Activated CD4-positive, alpha-beta T cell treated with anti-CD3 and anti-CD28 coated beads for 24 hours (primary cell): Measurements from ENCODE around the gene SELENOO.

Source experiments
- DNase-seq, 2 donors: peaks; one replicate each; pipeline ENCODE4 v3.0.0-alpha.2; 2020; ENCODE audit warnings: low read depth in 2 of 2

The SELENOO gene

GRCh38 chr22:50173311-50173982, 27.4 kb upstream of the SELENOO start:
- no peak for DNase-seq

DNA sequence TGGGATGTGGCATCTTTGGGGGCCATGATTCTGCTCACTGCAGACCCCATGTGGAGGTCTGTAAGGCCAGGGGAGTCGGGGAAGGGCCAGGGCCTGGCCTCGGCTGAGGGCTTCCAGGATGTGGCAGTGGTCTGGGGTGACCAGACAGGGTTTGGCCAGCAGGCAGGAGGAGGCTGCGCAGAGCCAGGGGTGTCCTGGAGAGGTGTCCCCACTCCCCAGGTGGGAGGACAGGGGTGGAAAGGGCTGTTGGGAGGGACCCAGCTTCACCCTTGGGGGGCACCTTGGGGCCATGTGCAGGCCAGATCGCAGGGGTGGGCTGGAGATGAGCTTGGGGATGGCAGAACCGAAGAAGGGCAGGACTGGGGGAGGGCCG, 26.8 kb upstream of the SELENOO start:
- no peak for DNase-seq

GRCh38 chr22:50174382-50175190, 26.2 kb upstream of the SELENOO start:
- DNase-seq: no peak

- no peak for DNase-seq
These were observed 25.7 kb upstream of the SELENOO start for GRCh38 chr22:50175191-50175461.

GRCh38 chr22:50175921-50176849, 24.6 kb upstream of the SELENOO start:
- no peak for DNase-seq

DNA sequence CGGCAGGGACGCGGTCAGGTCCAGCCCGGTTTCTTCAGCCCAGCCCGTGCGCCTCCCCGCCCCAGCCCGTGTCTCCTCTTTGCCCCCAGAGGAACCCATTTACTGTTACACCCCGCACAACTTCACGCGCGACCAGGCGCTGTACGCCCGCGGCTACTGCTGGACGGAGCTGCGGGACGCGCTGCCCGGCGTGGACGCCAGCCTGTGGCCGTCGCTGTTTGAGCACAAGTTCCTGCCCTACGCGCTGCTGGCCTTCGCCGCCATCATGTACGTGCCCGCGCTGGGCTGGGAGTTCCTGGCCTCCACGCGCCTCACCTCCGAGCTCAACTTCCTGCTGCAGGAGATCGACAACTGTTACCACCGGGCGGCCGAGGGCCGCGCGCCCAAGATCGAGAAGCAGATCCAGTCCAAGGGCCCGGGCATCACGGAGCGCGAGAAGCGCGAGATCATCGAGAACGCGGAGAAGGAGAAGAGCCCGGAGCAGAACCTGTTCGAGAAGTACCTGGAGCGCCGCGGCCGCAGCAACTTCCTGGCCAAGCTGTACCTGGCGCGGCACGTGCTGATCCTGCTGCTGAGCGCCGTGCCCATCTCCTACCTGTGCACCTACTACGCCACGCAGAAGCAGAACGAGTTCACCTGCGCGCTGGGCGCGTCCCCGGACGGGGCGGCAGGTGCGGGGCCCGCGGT, 23.8 kb upstream of the SELENOO start:
- no peak for DNase-seq

- DNase-seq: no peak
These were observed 23.0 kb upstream of the SELENOO start for GRCh38 chr22:50177537-50178470.

- no peak for DNase-seq
These were observed 22.3 kb upstream of the SELENOO start for GRCh38 chr22:50178471-50178864.

GRCh38 chr22:50178871-50179869, 21.6 kb upstream of the SELENOO start:
- DNase-seq: no peak

DNA sequence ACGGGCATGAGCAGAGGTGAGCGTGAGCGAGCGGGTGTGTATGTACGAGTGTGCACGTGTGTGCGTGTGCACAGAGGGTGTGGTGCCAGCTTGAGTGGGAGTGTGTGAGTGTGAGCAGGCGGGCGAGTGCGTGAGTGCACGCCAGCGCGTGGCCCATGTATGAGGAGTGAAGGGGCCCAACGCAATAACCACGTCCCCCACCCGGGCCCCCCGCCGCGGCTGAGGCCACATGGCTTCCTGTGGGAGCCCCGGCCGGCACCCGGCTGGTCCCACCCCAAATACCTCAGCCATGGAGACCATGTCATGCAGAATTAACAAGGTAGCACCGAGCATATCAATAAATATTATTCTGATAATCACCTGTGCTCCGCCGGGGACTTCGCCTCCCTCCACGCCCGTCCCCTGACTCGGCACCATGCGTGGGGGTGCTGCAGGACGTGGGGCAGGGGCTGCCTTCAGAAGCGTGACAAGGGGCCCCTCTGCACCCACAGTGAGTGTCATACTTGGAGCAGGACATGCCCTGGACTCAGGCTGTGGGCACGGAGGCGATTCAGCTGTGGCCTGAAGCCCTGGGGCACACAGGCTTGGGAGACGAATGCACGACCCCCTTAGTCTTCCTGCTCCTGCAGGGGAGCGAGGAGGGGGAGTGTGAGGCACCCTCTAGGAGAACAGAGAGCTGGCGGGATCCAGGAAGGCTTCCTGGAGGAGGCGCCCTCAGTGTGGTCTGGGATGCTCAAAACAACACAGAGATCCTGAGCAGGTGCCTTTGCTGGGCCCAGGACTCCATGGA, 20.7 kb upstream of the SELENOO start:
- no peak for DNase-seq

DNA sequence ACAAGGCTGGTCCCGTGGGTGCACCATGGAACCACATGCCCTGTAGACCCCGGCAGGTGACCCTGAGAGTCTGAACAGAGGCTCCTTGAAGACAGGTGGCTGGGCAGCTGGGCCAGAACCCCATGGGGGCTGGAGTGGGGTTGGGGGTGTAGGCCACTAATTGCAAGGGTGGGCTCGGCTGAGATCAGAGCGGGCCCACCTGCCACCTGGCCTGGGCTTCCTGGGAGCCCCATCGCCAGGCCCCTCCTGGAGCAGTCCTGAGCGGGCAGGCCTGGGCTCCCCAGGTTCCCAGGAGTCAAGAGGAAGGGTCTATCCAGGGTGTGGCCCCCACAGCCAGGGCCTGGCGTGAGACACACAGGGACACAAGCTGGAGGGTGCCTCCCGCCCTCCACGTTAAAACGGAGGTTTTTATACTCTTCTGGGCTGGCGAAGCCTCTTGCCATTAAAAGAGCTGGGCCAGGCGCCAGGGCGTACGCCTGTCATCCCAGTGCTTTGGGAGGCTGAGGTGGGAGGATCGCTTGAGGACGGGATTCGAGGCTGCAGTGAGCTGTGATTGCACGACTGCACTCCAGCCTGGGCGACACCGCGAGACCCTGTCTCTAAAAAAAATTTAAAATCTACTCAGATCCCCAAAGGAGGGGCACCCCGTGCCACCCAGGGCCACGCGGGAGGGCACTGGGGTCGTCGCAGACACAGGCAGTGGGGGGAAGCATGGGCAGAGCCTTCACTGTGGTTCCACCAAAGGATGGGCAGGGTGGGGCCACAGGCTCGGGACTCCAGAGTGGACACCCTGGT, 19.9 kb upstream of the SELENOO start:
- DNase-seq: no peak

GRCh38 chr22:50182176-50183081, 18.4 kb upstream of the SELENOO start:
- DNase-seq: no peak

- no peak for DNase-seq
These were observed 17.5 kb upstream of the SELENOO start for GRCh38 chr22:50183141-50183971.

- no peak for DNase-seq
These were observed 16.6 kb upstream of the SELENOO start for GRCh38 chr22:50184004-50184901.

DNA sequence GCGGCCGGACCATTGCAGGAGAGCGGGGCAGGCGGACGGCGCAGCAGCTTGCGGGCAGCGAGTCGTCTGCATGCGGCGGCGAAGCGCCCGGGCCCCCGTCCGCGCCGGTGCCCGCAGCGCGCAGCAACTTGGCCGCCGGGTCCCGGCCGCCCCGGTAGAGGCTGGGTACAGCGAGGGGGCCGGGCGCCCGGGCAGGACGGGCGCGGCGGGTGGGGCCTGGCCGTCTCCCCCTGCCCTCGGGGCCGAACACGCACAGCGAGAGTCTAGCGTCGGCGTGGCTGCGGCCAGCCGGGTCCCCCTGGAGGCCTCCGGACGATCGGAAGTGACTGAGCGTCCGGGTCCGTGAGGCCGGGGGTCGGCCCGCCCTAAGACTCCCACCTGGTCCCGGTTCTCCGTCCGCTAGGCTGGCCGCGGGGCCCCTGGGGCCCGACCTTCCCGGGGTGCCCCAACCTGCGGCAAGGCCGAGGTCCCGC, 15.9 kb upstream of the SELENOO start:
- DNase-seq: no peak
